ENCODE results near the gene PRDX6. TPM values are rescaled to one million over a fixed set of nuclear protein-coding genes. Genes with fewer than 3 reads are reported as not detected.

PRDX6 gene
- 10 to 100 TPM; 69.9 to 74.8 TPM for total RNA-seq
- 100 to 1,000 TPM in 1 of 2 donors, 10 to 100 TPM in 1; 88.5 to 112 TPM for polyA plus RNA-seq

DNA sequence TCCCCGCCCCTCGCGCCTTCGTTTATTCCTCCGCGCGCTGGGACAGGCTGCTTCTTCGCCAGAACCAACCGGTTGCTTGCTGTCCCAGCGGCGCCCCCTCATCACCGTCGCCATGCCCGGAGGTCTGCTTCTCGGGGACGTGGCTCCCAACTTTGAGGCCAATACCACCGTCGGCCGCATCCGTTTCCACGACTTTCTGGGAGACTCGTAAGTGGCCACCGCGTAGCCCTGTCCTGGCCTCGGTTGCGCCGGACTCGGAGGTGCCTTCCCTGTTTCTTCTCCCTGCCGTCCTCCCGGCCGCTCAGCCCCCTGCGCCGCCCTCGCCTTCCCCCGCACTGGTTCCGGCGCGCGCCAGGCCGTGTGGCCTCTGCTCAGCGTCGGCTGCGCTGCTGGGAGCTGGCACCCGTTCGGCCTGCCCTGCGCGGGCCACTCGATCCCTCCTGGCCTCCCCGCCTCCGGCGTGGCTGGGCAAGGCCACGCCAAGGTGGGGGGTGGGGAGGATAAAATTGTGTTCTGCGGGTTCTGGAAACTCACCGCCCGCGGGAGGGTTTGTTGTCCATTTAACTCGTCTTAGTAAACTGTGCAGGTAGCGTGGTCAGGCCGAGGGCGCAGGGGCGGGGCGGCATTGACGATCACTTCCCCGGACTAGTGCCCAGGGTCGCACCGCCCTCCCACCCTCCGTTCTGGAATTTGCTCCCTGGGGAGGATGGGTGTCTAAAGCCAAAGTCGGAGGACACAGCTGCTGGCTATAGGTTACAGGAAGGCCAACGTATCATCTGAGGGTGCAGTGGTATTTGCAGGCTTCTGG lies at the start of gene PRDX6:
PRDX6 (plus strand) TSS at position 50 of the 808 bp plus-strand sequence; CDS start at position 113, 63 bp downstream.
- peaks cover 61% of the 10 kb centered on the region for H3K4me1 ChIP-seq (ENCODE audit: insufficient read depth, low read length)

DNA sequence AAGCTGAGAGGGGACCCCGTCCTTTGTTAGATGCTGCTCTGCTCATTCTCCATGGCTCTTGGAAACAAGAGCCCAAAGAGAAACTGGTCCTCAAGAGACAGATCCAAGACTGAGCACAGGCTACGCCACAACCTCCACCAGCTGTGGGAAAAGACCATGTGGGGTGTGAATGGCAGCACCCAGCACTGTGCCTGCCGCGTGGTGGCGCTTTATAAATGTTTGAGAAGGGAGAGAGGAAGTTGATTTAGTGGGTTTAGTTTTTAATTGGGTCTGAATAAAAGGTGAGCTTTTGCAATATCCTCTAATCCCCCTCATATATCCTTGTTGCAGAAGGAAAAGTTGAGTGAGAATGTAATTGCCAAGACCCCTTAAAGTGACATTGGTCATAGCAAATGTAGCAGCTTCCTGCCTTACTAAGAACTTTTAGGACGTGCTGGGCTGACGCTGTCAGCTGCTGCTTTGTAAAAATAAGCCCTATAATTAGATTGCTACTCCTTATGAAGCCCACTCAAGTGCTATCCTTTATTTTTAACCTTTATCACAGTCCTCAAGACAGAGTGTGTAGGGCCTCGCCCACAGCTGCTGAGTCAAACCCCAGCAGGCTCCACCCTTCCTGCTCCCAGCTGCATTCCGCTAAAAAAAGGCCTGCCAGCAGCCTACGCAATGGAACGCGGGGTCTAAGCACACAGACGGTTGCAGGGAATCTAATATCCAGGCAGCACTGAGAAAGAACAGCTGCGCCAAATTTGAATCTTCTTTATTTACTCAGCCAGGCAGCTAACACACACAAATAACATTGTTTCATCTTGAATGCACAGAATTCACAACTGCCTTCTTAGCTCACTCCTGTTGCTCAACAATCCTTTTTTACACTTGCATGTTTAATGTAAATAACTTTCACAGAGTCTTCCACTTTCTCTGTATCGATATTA lies 47.4 kb upstream of the PRDX6 start:
- POLR2A ChIA-PET (ENCODE audit: partially characterized antibody), result interaction anchor here (0.6 to 3.5 kb wide), 7 partner anchors 9 to 593 kb away, joined by 3 to 28 read pairs (median 4); partner anchors contain the start of genes CENPL, DARS2, GAS5 and KLHL20
- Histone ChIP-seq H3K4me3 (ENCODE audit: low read length in 2 of 2) (peak overlapping the region in 1 of 2 donors; percentile 26), H3K9me3 (ENCODE audit: control insufficient read depth in 1 of 2, low read length in 2 of 2) (no peaks in the 10 kb centered on the region), H3K36me3 (ENCODE audit: insufficient read depth, low read length) (no peaks in the 10 kb centered on the region), H3K4me1 (ENCODE audit: insufficient read depth, low read length) (peaks cover 17% of the 10 kb centered on the region), H3K27ac (ENCODE audit: low read depth, low read length) (peak overlapping the region; percentile 11), H3K27me3 (ENCODE audit: insufficient read depth, low read length) (no peaks in the 10 kb centered on the region)
- peak overlapping the region; percentile 22 to 87 (median 75) for H3K27ac Mint-ChIP-seq
- H3K36me3 Mint-ChIP-seq, result no peaks in the 10 kb centered on the region
- DNase-seq, result peak; percentile 50 to 62 (median 59)
- H3K4me1 Mint-ChIP-seq, result peaks cover 16 to 26% (median 16%) of the 10 kb centered on the region in 4 donors
- CTCF ChIA-PET (ENCODE audit: partially characterized antibody), result interaction anchor here (0.6 to 6.5 kb wide), 50 partner anchors 9 to 793 kb away, joined by 3 to 70 read pairs (median 4); partner anchors contain the start of genes CENPL, DARS2, KLHL20 and PRDX6
- intact Hi-C loops (cut with micrococcal nuclease), result loop anchor here (2.0 to 10.0 kb wide), 4 partner anchors 199 to 505 kb away; partner anchors contain the start of gene ZBTB37
- H3K27me3 Mint-ChIP-seq, result no peaks in the 10 kb centered on the region
- peak overlapping the region; percentile 14 to 76 (median 60) for H3K4me3 Mint-ChIP-seq
- H3K9me3 Mint-ChIP-seq, result no peaks in the 10 kb centered on the region

More for the DNA sequence above, at the start of gene PRDX6:
- H3K27me3 Mint-ChIP-seq, result no peaks in the 10 kb centered on the region
- intact Hi-C loops (cut with micrococcal nuclease), result loop anchor here (1.0 to 10.0 kb wide), 6 partner anchors 238 to 1517 kb away; partner anchors contain the start of genes CACYBP, RABGAP1L, RC3H1 and ZBTB37
- no peaks in the 10 kb centered on the region for H3K9me3 Mint-ChIP-seq
- peak within 1 kb of the TSS; percentile 89 to 94 (median 91) for H3K4me3 Mint-ChIP-seq
- DNase-seq, result peak; percentile 11 to 85 (median 76)
- H3K36me3 ChIP-seq (ENCODE audit: insufficient read depth, low read length), result peaks cover 12% of the 10 kb centered on the region
- H3K27ac Mint-ChIP-seq, result peak within 1 kb of the TSS; percentile 89 to 95 (median 92)
- H3K36me3 Mint-ChIP-seq, result peaks cover 26 to 42% of the 10 kb centered on the region in 2 donors
- ChIA-PET CTCF (ENCODE audit: partially characterized antibody) (interaction anchor here (1.0 to 4.8 kb wide), 4 partner anchors 18 to 237 kb away, joined by 3 to 41 read pairs (median 6); partner anchors contain the start of gene KLHL20), POLR2A (ENCODE audit: partially characterized antibody) (interaction anchor here (0.7 to 4.2 kb wide), 26 partner anchors 8 to 1735 kb away, joined by 3 to 49 read pairs (median 5); partner anchors contain the start of genes CACYBP, CENPL, DARS2 and GAS5)
- H3K4me1 Mint-ChIP-seq, result peaks cover 36 to 68% (median 56%) of the 10 kb centered on the region in 4 donors
- H3K4me3 ChIP-seq (ENCODE audit: low read length in 2 of 2), result peak within 1 kb of the TSS; percentile 93
- H3K27ac ChIP-seq (ENCODE audit: low read depth, low read length), result peak within 1 kb of the TSS; percentile 89
- no peaks in the 10 kb centered on the region for H3K9me3 ChIP-seq (ENCODE audit: control insufficient read depth in 1 of 2, low read length in 2 of 2)
- H3K27me3 ChIP-seq (ENCODE audit: insufficient read depth, low read length), result no peaks in the 10 kb centered on the region

GRCh38 chr1:173430677-173431303 lies 46.3 kb upstream of the PRDX6 start:
- no peaks in the 10 kb centered on the region for H3K27me3 ChIP-seq (ENCODE audit: insufficient read depth, low read length)
- H3K4me1 Mint-ChIP-seq, result peaks cover 16 to 26% (median 16%) of the 10 kb centered on the region in 4 donors
- no peaks in the 10 kb centered on the region for H3K9me3 ChIP-seq (ENCODE audit: control insufficient read depth in 1 of 2, low read length in 2 of 2)
- H3K27ac Mint-ChIP-seq, result peak overlapping the region in 2 of 7 donors; percentile 11 to 66
- ChIA-PET CTCF (ENCODE audit: partially characterized antibody) (interaction anchor here (0.5 to 6.5 kb wide), 33 partner anchors 8 to 791 kb away, joined by 3 to 70 read pairs (median 4); partner anchors contain the start of genes CENPL, DARS2, KLHL20 and PRDX6), POLR2A (ENCODE audit: partially characterized antibody) (interaction anchor here (0.8 to 3.5 kb wide), 4 partner anchors 46 to 438 kb away, joined by 4 to 28 read pairs (median 10); partner anchors contain the start of genes CENPL, DARS2, GAS5 and KLHL20)
- no peaks in the 10 kb centered on the region for H3K27me3 Mint-ChIP-seq
- H3K4me3 Mint-ChIP-seq, result no peak overlapping the region
- no peaks in the 10 kb centered on the region for H3K36me3 Mint-ChIP-seq
- no peak overlapping the region for H3K27ac ChIP-seq (ENCODE audit: low read depth, low read length)
- no peaks in the 10 kb centered on the region for H3K9me3 Mint-ChIP-seq
- intact Hi-C loops (cut with micrococcal nuclease), result loop anchor here (1.0 to 10.0 kb wide), 8 partner anchors 46 to 787 kb away; partner anchors contain the start of gene ZBTB37
- peaks cover 17% of the 10 kb centered on the region for H3K4me1 ChIP-seq (ENCODE audit: insufficient read depth, low read length)
- DNase-seq, result no peak
- H3K36me3 ChIP-seq (ENCODE audit: insufficient read depth, low read length), result no peaks in the 10 kb centered on the region
- H3K4me3 ChIP-seq (ENCODE audit: low read length in 2 of 2), result no peak overlapping the region

GRCh38 chr1:173431304-173432045 lies 45.7 kb upstream of the PRDX6 start:
- H3K4me1 ChIP-seq (ENCODE audit: insufficient read depth, low read length), result peaks cover 17% of the 10 kb centered on the region
- peak; percentile 76 to 87 (median 81) for DNase-seq
- H3K4me3 ChIP-seq (ENCODE audit: low read length in 2 of 2), result no peak overlapping the region
- no peaks in the 10 kb centered on the region for H3K36me3 ChIP-seq (ENCODE audit: insufficient read depth, low read length)
- intact Hi-C loops (cut with micrococcal nuclease), result loop anchor here (1.0 to 10.0 kb wide), 8 partner anchors 45 to 786 kb away; partner anchors contain the start of gene ZBTB37
- no peak overlapping the region for H3K27ac ChIP-seq (ENCODE audit: low read depth, low read length)
- no peaks in the 10 kb centered on the region for H3K9me3 ChIP-seq (ENCODE audit: control insufficient read depth in 1 of 2, low read length in 2 of 2)
- Mint-ChIP-seq H3K27me3 (no peaks in the 10 kb centered on the region), H3K9me3 (no peaks in the 10 kb centered on the region), H3K4me1 (peaks cover 16 to 26% (median 16%) of the 10 kb centered on the region in 4 donors), H3K36me3 (no peaks in the 10 kb centered on the region), H3K4me3 (no peak overlapping the region), H3K27ac (peak overlapping the region in 4 of 7 donors; percentile 52 to 83 (median 52))
- no peaks in the 10 kb centered on the region for H3K27me3 ChIP-seq (ENCODE audit: insufficient read depth, low read length)
- CTCF ChIA-PET (ENCODE audit: partially characterized antibody), result interaction anchor here (0.6 to 6.5 kb wide), 21 partner anchors 10 to 787 kb away, joined by 3 to 70 read pairs (median 5); partner anchors contain the start of genes CENPL, DARS2, KLHL20 and PRDX6
- POLR2A ChIA-PET (ENCODE audit: partially characterized antibody), result interaction anchor here (0.8 to 3.5 kb wide), 3 partner anchors 45 to 437 kb away, joined by 4 to 28 read pairs (median 8); partner anchors contain the start of genes CENPL, DARS2, GAS5 and ZBTB37

- H3K27me3 ChIP-seq (ENCODE audit: insufficient read depth, low read length), result no peaks in the 10 kb centered on the region
- Mint-ChIP-seq H3K4me1 (peaks cover 16 to 26% (median 16%) of the 10 kb centered on the region in 4 donors), H3K36me3 (no peaks in the 10 kb centered on the region), H3K4me3 (no peak overlapping the region), H3K9me3 (no peaks in the 10 kb centered on the region), H3K27me3 (no peaks in the 10 kb centered on the region), H3K27ac (peak overlapping the region in 2 of 7 donors; percentile 13 to 29)
- POLR2A ChIA-PET (ENCODE audit: partially characterized antibody), result interaction anchor here (1.8 kb wide), 1 partner anchor 44 kb away, joined by 8 read pairs; no protein-coding TSS in a partner anchor
- H3K4me3 ChIP-seq (ENCODE audit: low read length in 2 of 2), result no peak overlapping the region
- CTCF ChIA-PET (ENCODE audit: partially characterized antibody), result interaction anchor here (1.2 to 6.5 kb wide), 6 partner anchors 9 to 689 kb away, joined by 4 to 70 read pairs (median 24); partner anchors contain the start of genes CENPL, DARS2 and PRDX6
- H3K27ac ChIP-seq (ENCODE audit: low read depth, low read length), result no peak overlapping the region
- no peaks in the 10 kb centered on the region for H3K9me3 ChIP-seq (ENCODE audit: control insufficient read depth in 1 of 2, low read length in 2 of 2)
- no peak for DNase-seq
- no peaks in the 10 kb centered on the region for H3K36me3 ChIP-seq (ENCODE audit: insufficient read depth, low read length)
- peaks cover 17% of the 10 kb centered on the region for H3K4me1 ChIP-seq (ENCODE audit: insufficient read depth, low read length)
- intact Hi-C loops (cut with micrococcal nuclease), result loop anchor here (5.0 to 10.0 kb wide), 2 partner anchors 345 to 502 kb away; no protein-coding TSS in a partner anchor
These were observed 44.8 kb upstream of the PRDX6 start for GRCh38 chr1:173432331-173432730.
